Measurements from ENCODE around the gene ATP6V1C2.
"Not testable (repeated sequence)": the region's sequence is repeated elsewhere in the genome, so short reads cannot be mapped to it uniquely, and the experiment has no call there.

ATP6V1C2 gene

GRCh38 chr2:10817413-10817812 is 96.0 kb downstream of the ATP6V1C2 start:
- no peak for FAIRE-seq

- not testable (repeated sequence) for FAIRE-seq
Measured at GRCh38 chr2:10818305-10818704, 96.9 kb downstream of the ATP6V1C2 start.

- FAIRE-seq, result no peak
Measured at GRCh38 chr2:10818984-10819383, 97.6 kb downstream of the ATP6V1C2 start.

- no peak for FAIRE-seq
Measured at GRCh38 chr2:10819714-10820314, 98.4 kb downstream of the ATP6V1C2 start.

GRCh38 chr2:10820562-10820961 is 99.1 kb downstream of the ATP6V1C2 start:
- FAIRE-seq, result no peak

GRCh38 chr2:10820978-10821695 is 99.7 kb downstream of the ATP6V1C2 start:
- FAIRE-seq, result no peak

GRCh38 chr2:10824191-10824590 is 102.8 kb downstream of the ATP6V1C2 start:
- FAIRE-seq, result no peak

GRCh38 chr2:10826026-10826425 is 104.6 kb downstream of the ATP6V1C2 start:
- no peak for FAIRE-seq

- no peak for FAIRE-seq
Measured at GRCh38 chr2:10826625-10827024, 105.2 kb downstream of the ATP6V1C2 start.

GRCh38 chr2:10828346-10828745 is 106.9 kb downstream of the ATP6V1C2 start:
- no peak for FAIRE-seq

GRCh38 chr2:10829299-10829698 is 107.9 kb downstream of the ATP6V1C2 start:
- FAIRE-seq, result no peak

GRCh38 chr2:10830203-10830602 is 108.8 kb downstream of the ATP6V1C2 start:
- FAIRE-seq, result no peak

- FAIRE-seq, result no peak
Measured at GRCh38 chr2:10830641-10831399, 109.4 kb downstream of the ATP6V1C2 start.

GRCh38 chr2:10831400-10831985 is 110.1 kb downstream of the ATP6V1C2 start:
- no peak for FAIRE-seq

GRCh38 chr2:10832203-10832936 is 110.9 kb downstream of the ATP6V1C2 start:
- FAIRE-seq, result peak; percentile 56

- no peak for FAIRE-seq
Measured at GRCh38 chr2:10833021-10833420, 111.6 kb downstream of the ATP6V1C2 start.

GRCh38 chr2:10834068-10834655 is 112.7 kb downstream of the ATP6V1C2 start:
- FAIRE-seq, result no peak

Data from TTC549 (cell line).